GM19395 (cell line): Measurements from ENCODE around the gene PRKAR1B.
"Not testable (repeated sequence)": the region's sequence is repeated elsewhere in the genome, so short reads cannot be mapped to it uniquely, and the experiment has no call there.

Experiments
- ATAC-seq: cut with Tn5 transposase; IDR thresholded peaks from one replicate; pipeline ENCODE4 v1.9.1; 2021; ENCODE audit warnings: mild to moderate bottlenecking, moderate library complexity; ENCODE audit not compliant: unreplicated experiment

The PRKAR1B gene

GRCh38 chr7:672891-673290, 54.2 kb downstream of the PRKAR1B start:
- no peak for ATAC-seq

GRCh38 chr7:671415-672042, 55.6 kb downstream of the PRKAR1B start:
- no peak for ATAC-seq

GRCh38 chr7:670501-671390, 56.3 kb downstream of the PRKAR1B start:
- ATAC-seq = no peak

GRCh38 chr7:668958-669357, 58.1 kb downstream of the PRKAR1B start:
- ATAC-seq = no peak

- ATAC-seq = no peak
These were observed 58.7 kb downstream of the PRKAR1B start for GRCh38 chr7:668139-668931.

- no peak for ATAC-seq
These were observed 60.4 kb downstream of the PRKAR1B start for GRCh38 chr7:666454-667292.

- ATAC-seq = no peak
These were observed 61.2 kb downstream of the PRKAR1B start for GRCh38 chr7:665736-666453.

GRCh38 chr7:664997-665735, 61.9 kb downstream of the PRKAR1B start:
- ATAC-seq = no peak

GRCh38 chr7:664402-664775, 62.7 kb downstream of the PRKAR1B start:
- no peak for ATAC-seq

GRCh38 chr7:662576-662975, 64.5 kb downstream of the PRKAR1B start:
- no peak for ATAC-seq

GRCh38 chr7:659996-660395, 67.1 kb downstream of the PRKAR1B start:
- no peak for ATAC-seq

GRCh38 chr7:659306-659847, 67.7 kb downstream of the PRKAR1B start:
- no peak for ATAC-seq

GRCh38 chr7:657565-658119, 69.4 kb downstream of the PRKAR1B start:
- ATAC-seq = no peak

- not testable (repeated sequence) for ATAC-seq
These were observed 70.1 kb downstream of the PRKAR1B start for GRCh38 chr7:657010-657409.

GRCh38 chr7:655758-656157, 71.3 kb downstream of the PRKAR1B start:
- no peak for ATAC-seq

GRCh38 chr7:653829-654764, 73.0 kb downstream of the PRKAR1B start:
- no peak for ATAC-seq

GRCh38 chr7:652881-653280, 74.2 kb downstream of the PRKAR1B start:
- ATAC-seq = no peak

GRCh38 chr7:652167-652566, 74.9 kb downstream of the PRKAR1B start:
- not testable (repeated sequence) for ATAC-seq
